ENCODE measurements around the gene EPHB6.

Gene EPHB6

GRCh38 chr7:142864980-142865747 is 10.3 kb downstream of the EPHB6 start:
- no peak for DNase-seq (ENCODE audit: low read depth in 2 of 2)

DNA sequence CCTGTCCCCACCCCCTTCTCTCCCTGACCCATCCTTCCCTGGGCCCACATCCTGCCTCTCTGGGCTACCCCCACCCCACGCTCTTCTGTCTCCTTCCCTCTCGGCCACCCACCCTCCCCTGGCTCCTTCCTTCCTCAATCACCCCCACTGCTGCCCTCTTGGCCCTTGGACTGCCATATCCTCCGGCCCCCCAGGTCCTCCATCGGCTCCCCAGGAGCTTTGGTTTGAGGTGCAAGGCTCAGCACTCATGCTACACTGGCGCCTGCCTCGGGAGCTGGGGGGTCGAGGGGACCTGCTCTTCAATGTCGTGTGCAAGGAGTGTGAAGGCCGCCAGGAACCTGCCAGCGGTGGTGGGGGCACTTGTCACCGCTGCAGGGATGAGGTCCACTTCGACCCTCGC is 10.9 kb downstream of the EPHB6 start:
- DNase-seq (ENCODE audit: low read depth in 2 of 2), result no peak

DNA sequence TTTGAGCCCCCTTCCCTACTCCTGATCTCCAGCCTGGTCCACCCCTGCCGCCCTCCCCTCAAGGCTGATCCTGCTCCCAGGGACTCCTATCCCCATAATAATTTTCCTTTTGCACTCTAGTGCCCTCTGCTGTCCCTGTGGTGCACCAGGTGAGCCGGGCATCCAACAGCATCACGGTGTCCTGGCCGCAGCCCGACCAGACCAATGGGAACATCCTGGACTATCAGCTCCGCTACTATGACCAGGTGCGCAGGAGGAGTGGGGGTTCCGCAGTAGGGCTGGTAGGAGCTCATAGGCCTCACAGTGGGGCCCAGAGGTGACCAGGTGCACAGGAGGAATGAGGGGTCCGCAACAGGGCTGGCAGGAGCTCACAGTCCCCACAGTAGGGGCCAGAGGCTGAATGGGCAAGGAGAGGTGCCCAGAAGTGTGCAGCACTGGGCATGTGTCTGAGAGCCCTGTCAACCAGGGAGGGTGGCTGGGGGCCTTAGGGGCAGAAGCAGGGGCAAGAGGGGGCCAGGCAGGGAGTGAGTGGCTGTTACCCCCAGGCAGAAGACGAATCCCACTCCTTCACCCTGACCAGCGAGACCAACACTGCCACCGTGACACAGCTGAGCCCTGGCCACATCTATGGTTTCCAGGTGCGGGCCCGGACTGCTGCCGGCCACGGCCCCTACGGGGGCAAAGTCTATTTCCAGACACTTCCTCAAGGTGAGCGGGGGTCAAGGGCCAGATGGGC is 11.7 kb downstream of the EPHB6 start:
- DNase-seq (ENCODE audit: low read depth in 2 of 2), result no peak

DNA sequence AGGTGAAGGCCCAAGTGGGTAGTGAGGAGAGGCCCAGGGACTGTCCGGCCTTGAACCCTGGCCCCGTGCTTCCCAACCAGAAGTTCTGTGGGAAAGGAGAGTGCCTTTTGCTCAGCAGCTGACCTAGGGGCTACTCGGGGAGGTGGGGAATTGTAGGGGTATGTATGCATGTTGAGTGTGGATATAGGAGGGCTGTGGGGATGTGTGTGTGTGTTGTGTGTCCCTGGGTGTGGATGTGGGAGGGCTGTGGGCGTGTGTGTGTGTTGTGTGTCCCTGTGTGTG is 12.2 kb downstream of the EPHB6 start:
- no peak for DNase-seq (ENCODE audit: low read depth in 2 of 2)

DNA sequence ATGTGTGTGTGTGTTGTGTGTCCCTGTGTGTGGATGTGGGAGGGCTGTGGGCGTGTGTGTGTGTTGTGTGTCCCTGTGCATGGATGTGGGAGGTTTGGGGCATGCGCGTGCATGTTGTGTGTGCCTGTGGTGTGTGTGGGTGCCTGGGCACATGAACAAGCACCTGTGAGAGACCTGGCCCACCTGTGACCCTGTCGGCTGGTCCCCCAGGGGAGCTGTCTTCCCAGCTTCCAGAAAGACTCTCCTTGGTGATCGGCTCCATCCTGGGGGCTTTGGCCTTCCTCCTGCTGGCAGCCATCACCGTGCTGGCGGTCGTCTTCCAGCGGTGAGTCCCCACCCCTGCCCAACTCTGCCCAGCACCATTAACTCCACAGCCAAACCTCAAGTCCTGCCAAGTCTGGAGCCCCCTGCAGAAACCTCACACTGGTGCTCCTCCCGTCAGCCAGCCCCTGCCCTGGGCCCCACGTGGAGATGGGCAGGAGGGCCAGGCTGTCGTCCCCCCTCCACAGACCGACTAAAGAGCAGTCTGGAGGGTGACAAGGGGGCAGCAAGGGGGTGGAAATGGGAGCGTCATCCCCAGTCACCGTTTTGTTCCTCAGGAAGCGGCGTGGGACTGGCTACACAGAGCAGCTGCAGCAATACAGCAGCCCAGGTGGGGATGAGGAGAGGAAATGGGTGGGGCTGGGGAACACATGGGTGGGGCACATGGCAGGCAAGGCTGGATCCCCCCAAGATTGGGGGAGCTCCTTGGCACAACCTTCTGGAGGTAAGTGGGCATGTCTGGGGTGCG is 12.7 kb downstream of the EPHB6 start:
- DNase-seq (ENCODE audit: low read depth in 2 of 2), result no peak

- DNase-seq (ENCODE audit: low read depth in 2 of 2), result no peak
Observed at GRCh38 chr7:142868188-142868985, 13.5 kb downstream of the EPHB6 start.

GRCh38 chr7:142868986-142869415 is 14.1 kb downstream of the EPHB6 start:
- no peak for DNase-seq (ENCODE audit: low read depth in 2 of 2)

DNA sequence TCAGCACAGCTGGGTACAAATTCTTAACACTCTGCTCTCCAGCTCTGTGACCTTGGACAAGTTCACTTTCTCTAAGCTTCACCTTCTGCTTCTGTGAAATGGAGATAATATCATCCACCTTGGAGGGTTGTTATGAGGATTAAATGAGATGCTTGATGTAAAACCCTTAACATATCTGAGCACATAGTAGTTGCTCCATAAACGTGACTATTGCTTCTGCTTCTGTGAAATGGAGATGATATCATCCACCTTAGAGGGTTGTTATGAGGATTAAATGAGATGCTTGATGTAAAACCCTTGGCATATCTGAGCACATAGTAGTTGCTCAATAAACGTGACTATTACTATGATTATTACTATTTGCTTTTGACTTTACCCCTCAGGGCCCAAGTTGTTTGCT is 14.6 kb downstream of the EPHB6 start:
- no peak for DNase-seq (ENCODE audit: low read depth in 2 of 2)

GRCh38 chr7:142870147-142870559 is 15.3 kb downstream of the EPHB6 start:
- DNase-seq (ENCODE audit: low read depth in 2 of 2), result no peak

DNA sequence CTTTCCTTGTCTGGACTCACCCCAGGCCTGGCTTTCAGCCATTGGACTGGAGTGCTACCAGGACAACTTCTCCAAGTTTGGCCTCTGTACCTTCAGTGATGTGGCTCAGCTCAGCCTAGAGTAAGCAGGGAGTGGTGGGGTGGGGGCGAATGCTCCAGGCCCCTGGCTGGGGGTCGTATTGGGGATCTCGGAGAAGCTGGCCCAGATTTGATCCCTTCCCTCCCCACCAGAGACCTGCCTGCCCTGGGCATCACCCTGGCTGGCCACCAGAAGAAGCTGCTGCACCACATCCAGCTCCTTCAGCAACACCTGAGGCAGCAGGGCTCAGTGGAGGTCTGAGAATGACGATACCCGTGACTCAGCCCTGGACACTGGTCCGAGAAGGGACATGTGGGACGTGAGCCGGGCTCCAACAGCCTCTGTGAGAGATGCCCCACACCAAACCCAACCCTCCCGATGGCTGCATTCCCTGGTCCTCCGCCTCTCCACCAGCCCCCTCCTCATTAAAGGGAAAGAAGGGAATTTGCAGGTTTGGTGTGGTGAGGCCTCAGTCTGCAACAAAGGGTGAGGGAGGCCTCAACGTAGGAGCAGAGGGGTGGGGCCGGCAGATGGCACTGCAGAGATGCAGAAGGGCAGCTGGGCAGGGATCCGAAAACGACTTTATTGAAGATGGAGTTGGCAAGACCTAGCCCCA is 15.8 kb downstream of the EPHB6 start:
- no peak for DNase-seq (ENCODE audit: low read depth in 2 of 2)

DNA sequence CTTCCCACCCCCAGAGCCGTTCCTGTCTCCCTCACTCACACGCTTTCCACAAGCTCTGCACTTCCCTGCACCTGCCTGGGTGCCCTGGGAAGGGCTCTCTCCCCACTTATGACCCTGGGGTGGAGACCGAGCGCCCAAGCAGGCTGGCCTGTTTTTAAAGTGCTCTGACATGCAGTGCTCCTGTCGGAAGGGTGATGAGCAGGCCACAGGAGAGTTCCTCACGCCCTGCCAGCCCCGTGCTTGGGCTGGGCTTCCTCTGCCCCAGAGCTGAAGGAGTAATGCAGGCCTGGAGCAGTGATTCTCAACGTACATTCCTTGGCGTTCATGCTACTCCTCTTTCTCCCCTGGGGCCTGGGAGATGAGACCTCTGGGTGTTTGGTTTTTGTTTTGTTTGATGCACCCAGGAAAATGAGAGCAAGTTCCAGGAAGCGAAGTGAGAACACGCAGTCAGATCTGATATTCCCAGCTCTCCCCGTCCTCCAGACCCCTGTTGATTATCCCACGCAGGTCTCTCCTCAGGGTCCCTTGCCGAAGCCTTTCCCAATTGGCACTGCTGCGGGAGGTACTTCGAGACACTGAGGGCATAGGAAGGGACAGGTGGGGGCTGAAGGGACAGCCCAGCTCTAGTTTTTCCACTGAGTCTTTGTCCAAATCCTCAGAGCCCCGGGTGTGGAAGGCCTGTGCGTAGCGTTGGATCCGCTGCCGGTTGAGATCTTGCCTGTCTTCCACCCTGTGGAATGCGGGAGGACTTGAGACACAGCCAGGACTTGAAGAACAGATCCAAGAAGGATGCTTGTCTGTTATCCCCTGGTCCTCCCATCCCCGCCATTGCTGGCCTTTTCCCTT is 16.6 kb downstream of the EPHB6 start:
- DNase-seq (ENCODE audit: low read depth in 2 of 2), result no peak

DNA sequence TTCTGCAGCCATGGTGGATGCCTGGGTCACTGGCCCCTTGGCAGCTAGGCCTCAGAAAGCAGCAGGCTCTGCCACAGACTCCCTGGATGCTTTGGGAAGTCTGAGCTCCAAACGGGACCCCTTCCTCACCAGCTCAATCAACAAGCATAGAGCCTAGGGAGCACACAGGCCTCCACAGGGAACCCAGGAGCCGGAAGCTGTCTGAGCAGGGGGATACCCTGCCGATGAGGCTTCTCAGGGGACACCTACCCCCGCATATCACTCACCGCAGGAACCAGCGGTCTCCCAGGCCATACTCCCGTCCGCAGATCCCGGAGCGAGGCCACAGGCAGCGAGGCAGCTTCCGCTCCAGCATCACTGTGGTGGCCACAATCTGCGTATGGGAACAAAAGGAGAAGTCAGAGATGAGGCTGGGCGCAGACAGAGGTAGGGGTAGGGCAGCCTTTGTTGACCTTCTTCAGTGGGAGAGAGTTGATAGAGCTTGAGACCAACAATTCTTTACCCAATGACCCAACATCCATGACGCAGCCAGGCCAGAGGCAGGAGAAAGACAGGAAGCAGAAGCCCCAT is 17.3 kb downstream of the EPHB6 start:
- no peak for DNase-seq (ENCODE audit: low read depth in 2 of 2)

- peak; percentile 26 to 54 for DNase-seq (ENCODE audit: low read depth in 2 of 2)
Observed at GRCh38 chr7:142873281-142873784, 18.5 kb downstream of the EPHB6 start.

- no peak for DNase-seq (ENCODE audit: low read depth in 2 of 2)
Observed at GRCh38 chr7:142873871-142874270, 19.0 kb downstream of the EPHB6 start.

DNA sequence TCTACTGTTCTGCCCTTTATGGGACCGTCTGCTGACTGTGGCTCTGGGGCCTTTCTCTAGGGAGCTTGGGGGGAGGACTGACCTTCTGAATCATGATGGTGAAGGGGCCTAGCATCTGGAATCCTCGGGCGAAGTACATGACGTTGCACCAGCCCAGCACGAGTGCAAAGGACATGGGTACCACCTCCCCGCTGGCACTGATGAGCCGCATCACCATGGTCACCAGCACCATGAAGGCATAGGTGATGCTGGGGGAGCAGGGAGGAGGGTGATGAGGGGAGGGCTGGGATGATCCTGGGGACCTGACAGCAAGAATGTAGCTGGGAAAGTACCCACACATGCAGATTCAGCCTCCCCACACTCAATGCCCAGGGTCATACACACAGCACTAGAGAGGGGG is 19.5 kb downstream of the EPHB6 start:
- DNase-seq (ENCODE audit: low read depth in 2 of 2), result no peak

GRCh38 chr7:142874837-142875236 is 20.0 kb downstream of the EPHB6 start:
- no peak for DNase-seq (ENCODE audit: low read depth in 2 of 2)

DNA sequence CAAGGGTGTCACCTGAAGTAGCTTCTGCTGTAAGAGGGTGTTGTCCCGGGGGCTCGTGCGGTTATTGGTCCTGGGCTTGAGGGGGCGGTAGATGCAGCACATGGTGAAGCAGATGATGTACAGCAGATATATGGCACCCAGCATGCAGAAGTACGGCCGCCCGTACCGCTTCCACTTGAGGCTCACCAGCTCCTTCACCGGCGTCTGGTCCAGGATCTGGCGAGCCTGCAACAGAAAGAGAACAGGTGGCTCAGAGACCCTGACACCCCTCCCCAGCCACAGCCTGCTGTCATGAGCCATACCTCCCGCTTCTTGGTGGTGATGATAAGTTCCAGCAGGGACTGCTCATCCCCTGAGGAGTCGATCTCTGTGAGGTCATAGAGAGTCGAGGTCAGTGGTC is 20.6 kb downstream of the EPHB6 start:
- DNase-seq (ENCODE audit: low read depth in 2 of 2), result no peak

DNA sequence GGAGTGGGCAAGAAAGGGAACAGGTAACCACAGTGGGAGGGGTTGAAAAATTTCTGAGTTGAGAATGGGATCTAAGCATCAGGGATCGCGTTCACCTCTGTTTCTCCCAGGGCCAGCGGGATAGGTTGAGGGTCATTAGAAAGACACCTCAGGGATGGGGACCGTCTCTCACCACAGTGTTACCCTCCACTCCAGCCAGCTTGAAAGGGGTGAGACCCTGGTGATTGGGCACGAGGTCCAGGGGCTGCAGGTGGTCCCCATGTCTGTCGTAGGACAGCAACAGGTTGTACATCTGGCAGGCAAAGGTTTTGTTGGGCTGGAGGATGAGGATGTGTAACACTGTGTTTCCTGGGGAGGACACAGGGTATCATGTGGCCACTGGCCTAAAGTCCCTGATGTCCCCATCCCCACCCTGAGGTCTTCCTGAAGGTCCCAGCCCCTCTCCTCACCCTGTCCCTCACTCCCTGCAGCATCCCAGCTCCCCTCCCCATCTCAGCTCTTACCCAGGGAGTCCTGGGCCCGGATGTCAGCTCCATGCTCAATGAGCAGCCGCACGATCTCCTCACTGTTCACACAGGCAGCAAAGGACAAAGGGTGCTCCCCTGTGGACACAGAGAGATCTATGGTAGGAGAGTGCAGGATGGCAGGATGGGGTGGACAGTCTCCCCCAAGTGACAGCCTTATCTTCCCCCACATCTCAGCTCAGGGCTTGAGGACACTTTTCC is 21.5 kb downstream of the EPHB6 start:
- DNase-seq (ENCODE audit: low read depth in 2 of 2), result no peak
